OCI-LY3 (cell line): ENCODE measurements around the gene GLYATL1.

Experiments
- H2AFZ ChIP-seq: fragments of 200-600, 300-600 bp; shearing (Covaris generic); 2 replicates; pipeline ENCODE4 v1.6.0; 2014; ENCODE audit warnings: antibody characterized with exemption, low read depth, low read length
- H3K27ac ChIP-seq: fragments of 200-600, 300-600 bp; sonication (generic); 2 replicates; pipeline ENCODE4 v1.5.1; 2014; ENCODE audit warnings: mild to moderate bottlenecking, low read length, moderate library complexity, mixed read lengths
- H3K27me3 ChIP-seq: fragments of 200-600, 300-600 bp; sonication (generic); 2 replicates; pipeline ENCODE4 v1.6.1; 2014; ENCODE audit warnings: low read depth, low read length, mixed read lengths
- H3K36me3 ChIP-seq: fragments of 200-600, 300-600 bp; sonication (generic); replicated peaks from 2 replicates; pipeline ENCODE3; 2014; ENCODE audit warnings: low read depth, low read length, mixed read lengths
- H3K4me1 ChIP-seq: fragments of 300-600, 200-600 bp; sonication (generic); 2 replicates; pipeline ENCODE4 v1.6.1; 2014; ENCODE audit warnings: low read length, mixed read lengths
- H3K4me2 ChIP-seq: fragments of 200-600, 300-600 bp; sonication (generic); 2 replicates; pipeline ENCODE4 v1.6.1; 2014; ENCODE audit warnings: low read length, mixed read lengths
- H3K4me3 ChIP-seq: fragments of 300-600, 200-600 bp; sonication (generic); 2 replicates; pipeline ENCODE4 v1.5.1; 2014; ENCODE audit warnings: antibody characterized with exemption, mild to moderate bottlenecking, low read length, moderate library complexity
- H3K79me2 ChIP-seq: fragments of 300-600, 200-600 bp; shearing (Covaris generic); 2 replicates; pipeline ENCODE4 v1.6.1; 2014; ENCODE audit warnings: mild to moderate bottlenecking, low read length, mixed read lengths
- H3K9ac ChIP-seq: fragments of 300-600, 200-600 bp; shearing (Covaris generic); 2 replicates; pipeline ENCODE4 v1.6.0; 2014; ENCODE audit warnings: mild to moderate bottlenecking, low read length, moderate library complexity
- H3K9me3 ChIP-seq: fragments of 200-600, 300-600 bp; shearing (Covaris generic); 2 replicates; pipeline ENCODE4 v1.6.1; 2014; ENCODE audit warnings: low read length, mixed read lengths; ENCODE audit not compliant: insufficient read depth
- H4K20me1 ChIP-seq: fragments of 200-600, 300-600 bp; sonication (generic); 2 replicates; pipeline ENCODE4 v1.6.1; 2016; ENCODE audit warnings: low read length, mixed read lengths; ENCODE audit not compliant: insufficient read depth
- CTCF ChIP-seq: fragments of 200-600, 300-600 bp; sonication (generic); IDR thresholded peaks from 2 replicates; pipeline ENCODE4 v1.5.1; 2014; ENCODE audit warnings: antibody characterized with exemption, low read length, low read depth
- EZH2phosphoT487 ChIP-seq: fragments of 200-600 bp; shearing (Covaris generic); IDR thresholded peaks from 2 replicates; pipeline ENCODE4 v1.6.1; 2018; ENCODE audit warnings: antibody characterized with exemption, mixed run types, low read depth

GLYATL1 gene

GRCh38 chr11:58992489-58992888 lies 53.2 kb downstream of the GLYATL1 start:
- H3K9ac ChIP-seq: no peak overlapping the region
- no peaks in the 10 kb centered on the region for H3K36me3 ChIP-seq
- peak overlapping the region; percentile 11; the same call in 1 of the 2 replicates for H3K27ac ChIP-seq
- no peak overlapping the region for H2AFZ ChIP-seq
- peak overlapping the region; percentile 68 for H3K4me2 ChIP-seq
- no peaks in the 10 kb centered on the region; the same call in 1 of the 2 replicates for H3K27me3 ChIP-seq
- no peaks in the 10 kb centered on the region for H4K20me1 ChIP-seq
- H3K4me3 ChIP-seq: peak overlapping the region; percentile 41
- no peak for TF ChIP-seq EZH2phosphoT487
- no peak for TF ChIP-seq CTCF
- H3K9me3 ChIP-seq: no peaks in the 10 kb centered on the region
- no peaks in the 10 kb centered on the region for H3K79me2 ChIP-seq
- H3K4me1 ChIP-seq: peaks cover 39% of the 10 kb centered on the region

GRCh38 chr11:58994171-58994570 lies 54.9 kb downstream of the GLYATL1 start:
- TF ChIP-seq CTCF (no peak), EZH2phosphoT487 (no peak)
- no peaks in the 10 kb centered on the region for H3K9me3 ChIP-seq

GRCh38 chr11:58998480-58999290 lies 59.4 kb downstream of the GLYATL1 start:
- H3K9ac ChIP-seq: no peak overlapping the region
- H3K27me3 ChIP-seq: no peaks in the 10 kb centered on the region; the same call in 1 of the 2 replicates
- H3K36me3 ChIP-seq: no peaks in the 10 kb centered on the region
- H3K4me1 ChIP-seq: peaks cover 20% of the 10 kb centered on the region
- H3K79me2 ChIP-seq: no peaks in the 10 kb centered on the region
- H3K27ac ChIP-seq: no peak overlapping the region
- no peaks in the 10 kb centered on the region for H4K20me1 ChIP-seq
- no peaks in the 10 kb centered on the region for H3K9me3 ChIP-seq
- no peak overlapping the region for H3K4me3 ChIP-seq
- TF ChIP-seq CTCF: no peak
- H2AFZ ChIP-seq: no peak overlapping the region
- H3K4me2 ChIP-seq: no peak overlapping the region

More at GRCh38 chr11:58994171-58994570, 54.9 kb downstream of the GLYATL1 start:
- Histone ChIP-seq H3K79me2 (no peaks in the 10 kb centered on the region), H3K27me3 (no peaks in the 10 kb centered on the region; the same call in 1 of the 2 replicates), H3K36me3 (no peaks in the 10 kb centered on the region), H3K4me3 (no peak overlapping the region), H3K4me2 (peak overlapping the region; percentile 51), H3K9ac (no peak overlapping the region), H4K20me1 (no peaks in the 10 kb centered on the region), H2AFZ (no peak overlapping the region), H3K4me1 (peaks cover 42% of the 10 kb centered on the region), H3K27ac (no peak overlapping the region)

GRCh38 chr11:58999291-58999680 lies 60.0 kb downstream of the GLYATL1 start:
- Histone ChIP-seq H3K9me3 (no peaks in the 10 kb centered on the region), H3K36me3 (no peaks in the 10 kb centered on the region), H3K9ac (no peak overlapping the region), H3K27me3 (no peaks in the 10 kb centered on the region; the same call in 1 of the 2 replicates), H3K79me2 (no peaks in the 10 kb centered on the region), H3K27ac (no peak overlapping the region), H4K20me1 (no peaks in the 10 kb centered on the region), H3K4me3 (no peak overlapping the region), H3K4me2 (peak overlapping the region; percentile 14; the same call in 1 of the 2 replicates), H3K4me1 (peaks cover 14% of the 10 kb centered on the region), H2AFZ (no peak overlapping the region)
- TF ChIP-seq CTCF (no peak), EZH2phosphoT487 (no peak)
